ENCODE results near the gene TSNAX. TPM values are rescaled to one million over a fixed set of nuclear protein-coding genes. Genes with fewer than 3 reads are reported as not detected.
"Not testable (repeated sequence)": the region's sequence is repeated elsewhere in the genome, so short reads cannot be mapped to it uniquely, and the experiment has no call there.

TSNAX gene
- total RNA-seq, 1 donor from 2014 or later: 38.7 TPM

DNA sequence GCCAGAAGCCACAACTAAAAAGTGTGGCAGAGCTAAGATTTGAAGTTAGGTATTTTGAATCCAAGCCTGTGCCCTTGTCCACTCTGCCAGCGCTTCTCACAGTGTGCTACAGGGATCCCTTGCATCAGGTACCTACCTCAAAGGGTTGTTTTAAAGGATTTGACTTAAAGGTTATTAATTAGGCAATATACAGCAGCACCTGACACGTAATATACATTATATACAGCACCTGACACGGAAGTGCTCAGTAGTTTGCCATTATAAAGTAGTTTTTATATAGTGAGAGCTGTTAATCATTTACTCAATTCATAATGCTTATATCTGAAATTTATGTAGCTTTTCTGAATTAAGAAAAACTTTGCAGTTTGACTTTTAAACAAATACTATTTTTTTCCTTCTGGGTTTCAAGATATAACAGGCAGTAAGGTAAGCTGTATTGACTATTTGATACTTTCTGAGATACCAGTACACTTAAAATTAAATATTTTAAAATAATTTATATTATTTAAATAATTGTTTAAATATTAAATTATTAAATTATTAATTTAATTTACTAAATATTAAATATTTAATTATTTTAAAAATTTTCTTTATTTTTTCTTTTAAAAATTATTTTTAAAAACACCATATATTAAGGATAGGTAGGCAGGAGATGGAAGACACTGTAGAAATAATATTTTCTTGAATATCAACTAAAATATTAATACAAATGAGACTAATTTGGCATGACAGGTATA lies 33.3 kb downstream of the TSNAX start:
- ATAC-seq (ENCODE audit: low read depth) (no peak), DNase-seq (no peak)
- intact Hi-C loops (cut with micrococcal nuclease): no loop called here
- ChIA-PET POLR2A (no interaction called here), CTCF (no interaction called here)
- Mint-ChIP-seq H3K9me3 (no peaks in the 10 kb centered on the region), H3K4me1 (peaks cover 3% of the 10 kb centered on the region), H3K27me3 (no peaks in the 10 kb centered on the region), H3K36me3 (ENCODE audit: low read depth) (peaks cover 39% of the 10 kb centered on the region), H3K27ac (no peak overlapping the region), H3K4me3 (no peak overlapping the region)
- TF ChIP-seq, protein P1, sequence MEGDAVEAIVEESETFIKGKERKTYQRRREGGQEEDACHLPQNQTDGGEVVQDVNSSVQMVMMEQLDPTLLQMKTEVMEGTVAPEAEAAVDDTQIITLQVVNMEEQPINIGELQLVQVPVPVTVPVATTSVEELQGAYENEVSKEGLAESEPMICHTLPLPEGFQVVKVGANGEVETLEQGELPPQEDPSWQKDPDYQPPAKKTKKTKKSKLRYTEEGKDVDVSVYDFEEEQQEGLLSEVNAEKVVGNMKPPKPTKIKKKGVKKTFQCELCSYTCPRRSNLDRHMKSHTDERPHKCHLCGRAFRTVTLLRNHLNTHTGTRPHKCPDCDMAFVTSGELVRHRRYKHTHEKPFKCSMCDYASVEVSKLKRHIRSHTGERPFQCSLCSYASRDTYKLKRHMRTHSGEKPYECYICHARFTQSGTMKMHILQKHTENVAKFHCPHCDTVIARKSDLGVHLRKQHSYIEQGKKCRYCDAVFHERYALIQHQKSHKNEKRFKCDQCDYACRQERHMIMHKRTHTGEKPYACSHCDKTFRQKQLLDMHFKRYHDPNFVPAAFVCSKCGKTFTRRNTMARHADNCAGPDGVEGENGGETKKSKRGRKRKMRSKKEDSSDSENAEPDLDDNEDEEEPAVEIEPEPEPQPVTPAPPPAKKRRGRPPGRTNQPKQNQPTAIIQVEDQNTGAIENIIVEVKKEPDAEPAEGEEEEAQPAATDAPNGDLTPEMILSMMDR (IDR thresholded peaks at IDR 0.05): no peak

DNA sequence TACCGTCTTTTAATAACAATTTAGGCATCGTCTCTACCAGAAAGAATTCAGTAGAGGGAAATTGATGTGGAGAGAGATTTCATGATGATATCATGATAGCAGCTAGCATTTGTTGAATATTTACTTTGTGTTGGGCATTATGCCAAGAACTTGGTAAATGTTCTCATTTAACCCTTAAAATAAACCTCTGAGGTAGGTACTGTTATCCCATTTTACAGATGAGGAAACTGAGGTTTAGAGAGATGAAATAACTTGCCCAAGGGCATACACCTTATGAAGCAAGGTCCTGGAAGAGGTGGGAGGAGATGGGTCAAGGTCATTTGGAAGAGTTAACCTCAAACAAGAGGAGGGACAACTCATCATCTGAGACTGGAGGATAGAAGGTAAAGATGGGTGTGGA lies 34.8 kb downstream of the TSNAX start:
- no peak for ATAC-seq (ENCODE audit: low read depth)
- H3K36me3 Mint-ChIP-seq (ENCODE audit: low read depth): peaks cover 50% of the 10 kb centered on the region
- POLR2A ChIA-PET: no interaction called here

DNA sequence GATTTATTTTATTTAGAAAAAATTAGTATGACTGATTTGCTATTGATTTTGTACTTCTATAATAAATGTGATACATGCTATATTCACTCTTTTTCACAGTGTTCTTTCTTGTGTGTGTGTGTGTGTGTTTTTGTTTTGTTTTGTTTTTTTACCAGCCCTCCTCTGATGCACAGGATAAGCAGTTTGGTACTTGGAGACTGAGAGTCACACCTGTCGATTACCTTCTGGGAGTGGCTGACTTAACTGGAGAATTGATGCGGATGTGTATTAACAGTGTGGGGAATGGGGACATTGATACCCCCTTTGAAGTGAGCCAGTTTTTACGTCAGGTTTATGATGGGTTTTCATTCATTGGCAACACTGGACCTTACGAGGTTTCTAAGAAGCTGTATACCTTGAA lies 35.9 kb downstream of the TSNAX start:
- ChIA-PET POLR2A (no interaction called here), CTCF (no interaction called here)
- no peaks in the 10 kb centered on the region for H3K27me3 Mint-ChIP-seq
- no peaks in the 10 kb centered on the region for H3K9me3 Mint-ChIP-seq
- no peak for DNase-seq
- no peaks in the 10 kb centered on the region for H3K4me1 Mint-ChIP-seq
- intact Hi-C loops (cut with micrococcal nuclease): no loop called here
- TF ChIP-seq, protein P1 (IDR thresholded peaks at IDR 0.05): no peak
- H3K27ac Mint-ChIP-seq: no peak overlapping the region
- H3K4me3 Mint-ChIP-seq: no peak overlapping the region
- ATAC-seq (ENCODE audit: low read depth): no peak
- peaks cover 54% of the 10 kb centered on the region for H3K36me3 Mint-ChIP-seq (ENCODE audit: low read depth)

More for the DNA sequence above, 34.8 kb downstream of the TSNAX start:
- TF ChIP-seq, protein P1 (IDR thresholded peaks at IDR 0.05): no peak
- Mint-ChIP-seq H3K4me3 (no peak overlapping the region), H3K27me3 (no peaks in the 10 kb centered on the region), H3K9me3 (no peaks in the 10 kb centered on the region), H3K4me1 (peaks cover 2% of the 10 kb centered on the region), H3K27ac (no peak overlapping the region)
- CTCF ChIA-PET: no interaction called here
- intact Hi-C loops (cut with micrococcal nuclease): no loop called here
- no peak for DNase-seq

DNA sequence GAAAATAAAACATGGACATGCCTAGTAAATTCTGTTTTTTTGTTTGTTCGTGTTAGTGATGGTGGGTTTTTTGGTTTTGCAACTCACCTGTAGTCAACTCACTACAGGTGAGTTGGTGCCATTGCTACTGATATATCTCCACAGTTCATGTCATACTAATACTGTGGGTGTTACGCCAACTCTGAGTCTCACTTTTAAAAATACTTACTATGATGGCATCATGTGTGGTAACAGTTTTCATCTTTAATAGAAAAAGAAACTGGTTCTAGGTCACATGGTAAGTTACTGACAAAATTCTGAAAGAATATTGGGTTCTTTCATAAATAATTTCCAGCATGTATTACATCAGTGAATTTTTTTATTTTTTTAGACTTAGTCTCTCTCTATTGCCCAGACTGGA lies 38.0 kb downstream of the TSNAX start:
- Mint-ChIP-seq H3K4me1 (no peaks in the 10 kb centered on the region), H3K36me3 (ENCODE audit: low read depth) (peaks cover 50% of the 10 kb centered on the region), H3K9me3 (no peaks in the 10 kb centered on the region), H3K27ac (no peak overlapping the region), H3K4me3 (no peak overlapping the region), H3K27me3 (no peaks in the 10 kb centered on the region)
- ATAC-seq (ENCODE audit: low read depth) (no peak), DNase-seq (no peak)
- TF ChIP-seq, protein P1 (IDR thresholded peaks at IDR 0.05): no peak
- POLR2A ChIA-PET: no interaction called here
- intact Hi-C loops (cut with micrococcal nuclease): no loop called here
- CTCF ChIA-PET: no interaction called here

DNA sequence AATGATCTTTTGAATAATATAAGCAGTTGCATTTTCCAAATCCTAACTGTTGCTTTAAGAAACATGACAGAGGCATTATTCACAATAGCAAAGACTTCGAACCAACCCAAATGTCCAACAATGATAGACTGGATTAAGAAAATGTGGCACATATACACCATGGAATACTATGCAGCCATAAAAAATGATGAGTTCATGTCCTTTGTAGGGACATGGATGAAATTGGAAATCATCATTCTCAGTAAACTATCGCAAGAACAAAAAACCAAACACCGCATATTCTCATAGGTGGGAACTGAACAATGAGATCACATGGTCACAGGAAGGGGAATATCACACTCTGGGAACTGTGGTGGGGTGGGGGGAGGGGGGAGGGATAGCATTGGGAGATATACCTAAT lies 41.8 kb downstream of the TSNAX start:
- H3K27ac Mint-ChIP-seq: not testable (repeated sequence)

DNA sequence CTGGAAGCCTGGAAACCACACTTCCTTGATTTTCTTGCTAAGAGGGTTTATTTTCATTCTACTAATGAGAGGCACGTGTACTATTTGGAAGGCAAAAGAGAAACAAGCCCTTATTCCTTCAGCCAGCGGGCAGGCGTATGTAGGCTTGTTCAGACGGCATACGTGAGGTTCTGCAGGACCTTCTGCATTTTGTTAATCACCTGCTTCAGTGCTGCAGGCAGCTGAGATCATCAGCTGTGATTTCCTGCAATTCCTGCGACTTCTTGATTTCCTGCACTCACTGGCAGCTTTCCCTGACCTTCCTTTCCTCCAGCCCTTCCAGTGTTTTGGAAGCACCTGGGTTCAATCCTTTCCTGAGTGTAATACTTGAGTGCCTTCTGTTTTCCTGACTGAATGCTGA lies 43.4 kb downstream of the TSNAX start:
- ATAC-seq (ENCODE audit: low read depth) (no peak), DNase-seq (no peak)
- Mint-ChIP-seq H3K27me3 (no peaks in the 10 kb centered on the region), H3K4me3 (no peak overlapping the region), H3K9me3 (no peaks in the 10 kb centered on the region), H3K27ac (no peak overlapping the region), H3K4me1 (no peaks in the 10 kb centered on the region), H3K36me3 (ENCODE audit: low read depth) (peaks cover 19% of the 10 kb centered on the region)
- intact Hi-C loops (cut with micrococcal nuclease): no loop called here
- POLR2A ChIA-PET: no interaction called here
- TF ChIP-seq, protein P1 (IDR thresholded peaks at IDR 0.05): no peak
- CTCF ChIA-PET: no interaction called here

More for the DNA sequence above, 41.8 kb downstream of the TSNAX start:
- CTCF ChIA-PET; H3K9me3 Mint-ChIP-seq; intact Hi-C loops (cut with micrococcal nuclease); H3K4me3 Mint-ChIP-seq; ATAC-seq (ENCODE audit: low read depth); H3K27me3 Mint-ChIP-seq; DNase-seq; POLR2A ChIA-PET; H3K4me1 Mint-ChIP-seq: not testable (repeated sequence)
- peaks cover 27% of the 10 kb centered on the region for H3K36me3 Mint-ChIP-seq (ENCODE audit: low read depth)

All from activated B cell treated with CpG ODN at 0.5 μM for 24 hours (primary cell).